NCI-H526 (cell line): Measurements from ENCODE around the gene ANKRD66.
"Not testable (repeated sequence)": the region's sequence is repeated elsewhere in the genome, so short reads cannot be mapped to it uniquely, and the experiment has no call there.

Source experiments
- DNase-seq, 2 experiments: peaks; one replicate each; lab custom pipeline; 2025; lab: John Stamatoyannopoulos, UW

Gene ANKRD66

GRCh38 chr6:46746696-46747095 lies at the start of gene ANKRD66:
TSS of gene ANKRD66 (plus strand) at chr6:46746933. CDS start at chr6:46751949, 5,016 bp downstream.
- no peak for DNase-seq

- DNase-seq = no peak
Measured at GRCh38 chr6:46699970-46700369, 46.8 kb upstream of the ANKRD66 start.

GRCh38 chr6:46704562-46704961 lies 42.2 kb upstream of the ANKRD66 start:
- peak; percentile 12 to 73 for DNase-seq

- no peak for DNase-seq
Measured at GRCh38 chr6:46706464-46706863, 40.3 kb upstream of the ANKRD66 start.

GRCh38 chr6:46711491-46711890 lies 35.2 kb upstream of the ANKRD66 start:
- DNase-seq = no peak

- DNase-seq = no peak
Measured at GRCh38 chr6:46715141-46715540, 31.6 kb upstream of the ANKRD66 start.

GRCh38 chr6:46719099-46719498 lies 27.6 kb upstream of the ANKRD66 start:
- DNase-seq = no peak

- no peak for DNase-seq
Measured at GRCh38 chr6:46720401-46720800, 26.3 kb upstream of the ANKRD66 start.

GRCh38 chr6:46729787-46730326 lies 16.9 kb upstream of the ANKRD66 start:
- no peak for DNase-seq

GRCh38 chr6:46730921-46731461 lies 15.7 kb upstream of the ANKRD66 start:
- no peak for DNase-seq

- DNase-seq = no peak
Measured at GRCh38 chr6:46733341-46733801, 13.4 kb upstream of the ANKRD66 start.

GRCh38 chr6:46734867-46735719 lies 11.6 kb upstream of the ANKRD66 start, which contains the start of gene PLA2G7:
TSS of gene PLA2G7 (minus strand) at chr6:46735375. CDS start at chr6:46722891, 12,484 bp downstream.
- peak; percentile 53 to 70 for DNase-seq

- DNase-seq = no peak
Measured at GRCh38 chr6:46735720-46736031, 11.1 kb upstream of the ANKRD66 start.

GRCh38 chr6:46736906-46737305 lies 9.8 kb upstream of the ANKRD66 start:
- DNase-seq = no peak

GRCh38 chr6:46741482-46741881 lies 5.3 kb upstream of the ANKRD66 start:
- DNase-seq = no peak

- no peak for DNase-seq
Measured at GRCh38 chr6:46741910-46742309, 4.8 kb upstream of the ANKRD66 start.

- no peak for DNase-seq
Measured at GRCh38 chr6:46743425-46744158, 3.1 kb upstream of the ANKRD66 start.

- DNase-seq = not testable (repeated sequence)
Measured at GRCh38 chr6:46744159-46744725, 2.5 kb upstream of the ANKRD66 start.

- DNase-seq = no peak
Measured at GRCh38 chr6:46745973-46746372, 760 bp upstream of the ANKRD66 start.

GRCh38 chr6:46748940-46749503 lies 2.3 kb downstream of the ANKRD66 start:
- DNase-seq = no peak

- DNase-seq = peak; percentile 17 to 37
Measured at GRCh38 chr6:46749731-46750130, 3.0 kb downstream of the ANKRD66 start.

- no peak for DNase-seq
Measured at GRCh38 chr6:46751658-46752057, 4.9 kb downstream of the ANKRD66 start.
